NCI-H146 treated with DMSO at 0.1 percent for 48 hours (cell line): Measurements from ENCODE around the gene PMCH.
"Not testable (repeated sequence)": the region's sequence is repeated elsewhere in the genome, so short reads cannot be mapped to it uniquely, and the experiment has no call there.

Experiments used
- DNase-seq: peaks from one replicate; lab custom pipeline; 2025; ENCODE audit not compliant: unreplicated experiment; lab: John Stamatoyannopoulos, UW

PMCH gene, protein sequence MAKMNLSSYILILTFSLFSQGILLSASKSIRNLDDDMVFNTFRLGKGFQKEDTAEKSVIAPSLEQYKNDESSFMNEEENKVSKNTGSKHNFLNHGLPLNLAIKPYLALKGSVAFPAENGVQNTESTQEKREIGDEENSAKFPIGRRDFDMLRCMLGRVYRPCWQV

DNA sequence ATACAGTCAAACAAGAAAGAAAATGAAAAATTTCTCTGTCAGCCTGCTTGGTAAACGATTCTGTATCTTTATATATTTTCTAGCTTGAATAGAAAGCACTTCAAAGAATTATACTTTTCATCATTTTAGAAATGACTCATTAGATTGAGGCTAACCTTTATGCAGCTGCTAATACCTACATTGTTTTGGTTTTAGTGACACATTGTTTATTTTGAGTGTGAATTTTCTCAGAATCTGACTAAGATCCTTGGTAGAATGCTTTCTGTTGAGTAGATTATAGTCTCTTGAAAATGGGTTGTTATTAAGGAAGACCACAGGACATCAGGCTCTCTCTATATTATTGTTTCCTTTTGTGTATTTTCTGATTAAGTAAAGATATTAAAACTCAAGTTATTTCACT lies at the start of gene PMCH:
PMCH (minus strand) TSS at position 45 of the 400 bp plus-strand sequence. CDS start 63 bp downstream, outside the sequence.
- no peak for DNase-seq

DNA sequence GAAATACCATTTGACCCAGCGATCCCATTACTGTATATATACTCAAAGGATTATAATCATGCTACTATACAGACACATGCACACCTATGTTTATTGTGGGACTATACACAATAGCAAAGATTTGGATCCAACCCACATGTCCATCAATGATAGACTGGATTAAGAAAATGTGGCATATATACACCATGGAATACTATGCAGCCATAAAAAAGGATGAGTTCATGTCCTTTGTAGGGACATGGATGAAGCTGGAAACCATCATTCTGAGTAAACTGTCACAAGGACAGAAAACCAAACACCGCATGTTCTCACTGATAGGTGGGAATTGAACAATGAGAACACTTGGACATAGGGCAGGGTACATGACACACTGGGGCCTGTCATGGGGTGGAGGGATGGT lies 43.2 kb upstream of the PMCH start:
- DNase-seq, result not testable (repeated sequence)

DNA sequence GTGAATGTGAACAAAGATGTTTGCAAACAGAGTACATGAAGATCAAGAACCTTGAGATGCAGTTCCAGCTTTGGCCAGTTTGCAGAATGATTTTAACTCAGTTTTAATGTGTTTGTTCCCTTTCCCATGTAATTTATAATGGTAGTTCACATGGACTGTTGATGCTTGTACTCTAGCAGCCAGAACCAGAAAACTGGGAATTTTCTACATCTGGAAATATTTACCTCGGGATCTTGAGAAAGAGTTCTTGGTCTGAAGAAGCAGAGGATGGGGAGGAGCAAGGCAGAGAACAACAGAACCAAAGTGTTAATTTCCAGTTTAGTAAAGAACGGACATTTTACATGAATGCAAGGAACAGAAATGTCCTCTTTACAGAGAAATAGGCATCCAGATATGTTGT lies 37.0 kb upstream of the PMCH start:
- no peak for DNase-seq

DNA sequence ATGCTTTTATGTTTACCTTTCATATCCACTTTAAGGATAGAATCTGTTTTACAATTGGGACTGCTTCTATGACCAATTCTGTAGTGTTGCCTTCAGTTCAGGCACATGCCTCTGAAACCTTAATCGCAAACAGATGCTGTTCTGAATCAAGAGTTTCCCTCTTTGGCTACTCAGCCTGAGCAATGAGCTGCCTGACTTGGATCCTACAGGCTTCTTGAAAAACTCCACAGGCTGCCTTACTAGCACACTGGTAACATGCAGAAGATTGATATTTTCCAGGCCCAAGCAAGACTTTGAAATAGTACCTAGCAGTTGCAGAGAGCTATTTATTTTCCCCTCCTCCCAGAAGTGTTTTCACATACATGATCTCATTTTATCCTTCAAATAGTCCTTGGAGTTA lies 34.8 kb upstream of the PMCH start:
- no peak for DNase-seq

DNA sequence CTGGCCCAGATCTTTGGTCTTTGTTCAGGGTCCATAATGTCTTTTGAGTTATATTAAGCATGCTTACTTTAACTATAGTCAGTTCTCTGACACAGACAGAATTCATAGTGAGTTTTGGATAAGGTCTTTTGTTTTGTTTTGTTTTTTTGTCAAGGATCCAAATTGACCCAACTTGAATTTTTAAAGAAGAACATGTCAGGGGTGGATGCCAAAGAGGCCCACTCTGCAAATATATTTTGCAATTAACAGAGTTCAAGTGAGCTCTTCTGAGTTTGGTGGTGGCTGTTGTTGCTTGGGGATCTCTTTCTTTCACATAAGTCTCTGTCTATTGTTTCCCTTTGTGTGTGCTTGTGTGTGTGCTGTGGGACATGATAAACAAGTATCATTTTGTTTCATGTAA lies 34.4 kb upstream of the PMCH start:
- no peak for DNase-seq

DNA sequence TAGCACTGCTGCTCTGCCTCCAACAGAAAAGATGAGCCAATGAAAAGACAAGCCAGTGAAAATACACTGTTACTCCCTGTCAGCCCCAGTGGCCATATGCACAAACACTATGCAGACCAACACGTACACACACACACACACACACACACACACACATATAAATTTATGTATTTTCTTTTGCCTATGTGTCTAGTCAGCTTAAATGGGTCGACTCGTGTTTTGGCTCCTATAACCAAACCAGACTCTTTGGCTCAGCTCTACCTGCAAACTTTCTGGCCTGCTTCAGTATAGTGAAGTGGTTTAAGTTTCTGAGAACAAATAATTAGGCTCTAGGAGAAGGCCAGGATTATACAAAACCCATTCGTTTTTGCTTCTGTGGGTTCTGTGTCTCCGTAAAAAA lies 30.3 kb upstream of the PMCH start:
- DNase-seq, result no peak

DNA sequence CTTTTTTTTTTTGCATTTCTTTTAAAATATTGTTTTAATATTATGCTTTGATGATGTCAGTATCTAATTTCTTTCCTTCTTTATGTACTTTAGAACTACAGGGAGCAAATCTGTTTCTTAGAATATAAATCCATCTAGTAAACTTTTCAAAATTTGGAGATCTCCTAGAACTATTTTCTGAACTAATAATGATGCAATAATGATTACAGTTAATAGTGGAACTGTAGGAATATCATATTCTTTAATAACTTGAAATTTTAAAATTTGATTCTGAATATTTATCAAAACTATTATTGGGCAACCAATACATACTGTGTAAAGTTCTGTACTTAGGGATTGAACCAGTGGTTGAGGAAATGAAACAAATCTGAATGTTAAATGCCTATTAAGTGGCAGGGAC lies 23.1 kb upstream of the PMCH start:
- no peak for DNase-seq

DNA sequence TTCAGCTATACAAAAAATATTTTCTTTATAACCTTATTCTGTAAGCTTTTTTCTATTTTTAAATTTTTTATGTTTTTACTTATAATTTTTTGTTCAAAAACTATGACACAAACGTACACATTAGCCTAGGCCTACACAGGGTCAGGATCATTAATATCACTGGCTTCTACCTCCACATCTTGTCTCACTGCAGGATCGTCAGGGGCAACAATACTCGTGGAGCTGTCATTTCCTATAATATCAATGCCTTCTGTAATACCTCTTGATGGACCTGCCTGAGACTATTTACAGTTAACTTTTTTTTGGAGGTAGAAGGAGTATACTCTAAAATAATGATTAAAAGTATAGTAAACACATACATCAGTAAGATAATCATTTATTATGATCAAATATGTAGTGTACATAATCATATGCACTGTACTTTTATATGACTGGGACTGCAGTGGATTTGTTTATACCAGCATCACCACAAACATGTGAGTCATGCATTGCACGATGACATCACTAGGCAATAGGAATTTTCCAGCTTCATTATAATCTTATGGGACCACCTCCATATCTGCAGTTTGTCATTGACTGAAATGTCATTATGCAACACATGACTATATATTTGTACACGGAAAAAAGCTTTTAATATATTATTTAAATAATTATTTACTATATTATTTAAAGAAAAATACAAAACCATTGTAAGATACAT lies 18.5 kb upstream of the PMCH start:
- DNase-seq, result no peak

DNA sequence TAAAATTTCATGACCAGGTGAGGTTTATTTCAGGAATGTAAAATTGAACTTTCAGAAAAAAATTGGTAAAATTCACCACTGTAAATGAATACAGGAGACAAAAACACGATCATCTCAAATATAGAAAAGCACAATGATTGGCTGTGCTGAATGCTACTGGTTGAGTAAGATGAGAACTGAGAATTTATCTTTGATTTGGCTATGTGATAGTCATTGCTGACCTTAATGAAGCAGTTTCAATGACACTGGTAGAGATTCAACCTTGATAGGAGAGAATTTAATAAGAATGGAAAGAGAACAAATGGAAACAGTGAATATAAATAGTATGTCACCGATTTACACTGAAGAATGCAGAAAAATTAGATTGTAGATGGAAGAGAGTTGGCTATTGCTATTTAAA lies 6.4 kb upstream of the PMCH start:
- no peak for DNase-seq

DNA sequence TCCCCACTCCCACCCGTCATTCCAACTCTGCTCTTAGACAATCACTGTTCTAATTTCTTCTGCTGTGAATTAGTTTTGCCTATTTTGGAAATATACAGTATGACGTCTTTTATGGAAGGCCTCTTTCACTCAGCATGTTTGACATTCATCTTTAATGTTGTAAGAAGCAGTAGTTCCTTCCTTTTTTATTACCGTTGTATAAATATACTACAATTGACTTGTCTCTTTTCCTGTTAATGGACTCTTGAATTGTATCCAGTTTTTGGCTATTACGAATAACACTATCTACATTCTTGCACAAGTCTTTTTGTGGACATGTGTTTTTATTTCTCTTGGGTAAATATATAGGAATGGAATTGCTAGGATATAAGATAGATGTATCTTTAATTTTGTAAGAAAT lies 4.9 kb upstream of the PMCH start:
- DNase-seq, result no peak

DNA sequence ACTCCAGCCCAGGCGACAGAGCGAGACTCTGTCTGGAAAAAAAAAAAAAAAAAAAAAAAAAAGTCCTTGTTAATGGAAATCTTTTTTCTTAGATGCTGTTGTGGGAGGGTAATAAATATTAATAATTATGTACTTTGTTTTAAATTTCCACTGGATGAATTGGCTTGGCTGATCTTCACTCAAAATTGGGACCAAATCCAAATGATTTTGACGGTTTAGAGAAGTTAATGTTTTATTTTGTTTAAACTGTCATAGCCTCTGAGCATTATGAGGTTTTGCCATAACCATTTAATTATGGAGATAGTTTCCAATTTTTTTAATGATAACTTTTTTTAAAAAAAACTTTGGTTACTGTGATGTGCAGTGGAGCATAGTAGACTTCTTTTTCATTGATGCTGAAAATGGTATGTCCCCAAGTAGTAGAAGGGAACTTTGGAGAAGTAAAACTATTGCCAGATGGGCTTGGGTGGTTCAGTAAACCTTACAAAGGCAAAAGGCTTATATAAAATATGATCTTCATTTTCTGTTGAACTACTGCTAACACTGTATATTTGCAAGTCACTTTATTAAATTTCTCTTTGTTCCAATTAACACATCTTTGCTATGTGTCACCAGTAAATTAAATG lies 3.9 kb upstream of the PMCH start:
- no peak for DNase-seq

DNA sequence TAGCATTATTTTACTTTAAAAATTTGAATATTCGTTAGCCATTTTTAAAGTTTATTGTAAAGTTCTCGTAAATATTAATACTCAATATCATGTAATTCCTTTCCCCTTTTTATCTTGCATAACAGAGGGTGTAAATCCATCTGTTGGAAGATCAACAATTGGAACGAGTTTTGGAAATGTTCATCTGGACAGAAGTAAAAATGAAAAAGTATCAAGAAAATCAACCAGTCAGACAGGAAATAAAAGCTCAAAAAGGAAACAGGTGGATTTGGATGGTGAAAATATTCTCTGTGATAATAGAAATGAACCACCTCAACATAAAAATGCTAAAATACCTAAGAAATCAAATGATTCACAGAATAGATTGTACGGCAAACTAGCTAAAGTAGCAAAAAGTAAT lies 1.8 kb downstream of the PMCH start:
- no peak for DNase-seq

DNA sequence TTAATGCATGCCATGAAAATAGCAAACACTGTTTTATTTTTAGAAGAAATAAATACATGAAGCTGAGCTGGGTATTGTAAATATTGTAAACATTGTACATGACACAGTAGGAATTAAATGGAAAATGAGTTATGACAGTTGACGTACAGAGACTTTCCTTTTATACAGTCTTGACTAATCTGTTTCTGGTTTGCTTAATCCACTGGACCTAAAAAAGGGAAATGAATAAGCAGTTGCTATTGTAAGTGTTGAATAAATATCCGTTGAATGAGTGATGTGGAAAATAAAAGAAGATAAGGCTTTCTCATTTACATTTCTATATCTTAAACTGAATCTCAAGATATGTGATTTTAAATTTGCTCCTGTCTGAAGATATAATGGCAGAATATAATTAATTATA lies 15.0 kb downstream of the PMCH start:
- no peak for DNase-seq

DNA sequence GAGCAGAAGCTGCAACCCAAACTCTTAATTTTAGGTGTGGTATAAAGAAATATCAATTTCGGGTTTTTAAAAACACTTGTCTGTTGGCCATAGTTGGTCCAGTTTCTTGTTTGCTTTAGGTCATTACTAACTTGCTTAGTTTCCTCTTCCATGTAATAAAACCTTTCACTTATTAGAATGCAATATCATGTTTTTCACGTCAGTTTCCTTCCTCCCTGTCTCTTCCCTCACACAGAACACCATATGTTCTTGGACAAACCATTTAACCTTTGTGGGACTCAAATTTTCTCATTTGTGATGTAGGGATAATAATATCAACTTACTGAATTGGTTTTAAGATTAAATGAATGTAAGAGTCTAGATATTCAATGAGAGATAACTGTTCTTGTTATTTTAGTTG lies 22.9 kb downstream of the PMCH start:
- DNase-seq, result no peak

DNA sequence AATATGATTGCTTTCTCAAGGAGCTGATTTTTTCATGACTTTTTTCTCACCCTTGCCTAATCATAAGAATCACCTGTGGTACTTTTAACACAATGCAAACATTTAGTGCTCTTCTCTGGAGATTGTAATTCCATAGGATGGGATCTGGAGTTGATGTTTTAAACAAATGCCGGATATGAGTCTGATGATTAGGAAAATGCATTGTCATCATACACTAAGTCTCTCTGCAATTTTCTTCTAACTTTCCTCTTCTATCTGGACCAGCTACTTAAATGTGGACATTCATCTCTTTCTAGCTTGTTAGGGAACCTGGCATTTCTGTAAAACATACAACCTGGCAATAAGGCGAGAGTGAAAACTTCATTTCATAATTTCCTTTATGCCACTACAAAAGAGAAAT lies 23.5 kb downstream of the PMCH start:
- no peak for DNase-seq

DNA sequence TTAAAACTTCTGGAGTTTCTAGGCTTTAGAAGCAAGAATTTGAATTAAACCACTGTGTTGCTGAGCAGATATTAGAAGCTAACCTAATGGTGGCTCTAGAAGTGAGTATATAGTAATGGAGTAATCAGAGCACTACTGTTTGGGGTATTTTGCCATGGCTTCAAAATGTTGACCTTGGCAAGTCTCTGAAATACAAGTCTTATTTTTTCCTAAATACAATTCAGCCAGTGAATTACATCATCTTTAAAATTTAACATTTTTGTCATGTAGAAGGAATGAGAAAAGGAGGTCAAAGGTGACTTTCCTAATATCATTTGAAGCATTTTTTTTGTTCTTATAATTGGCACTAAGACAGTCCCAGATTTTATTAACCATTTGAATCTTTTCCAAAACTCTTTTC lies 25.2 kb downstream of the PMCH start:
- no peak for DNase-seq

DNA sequence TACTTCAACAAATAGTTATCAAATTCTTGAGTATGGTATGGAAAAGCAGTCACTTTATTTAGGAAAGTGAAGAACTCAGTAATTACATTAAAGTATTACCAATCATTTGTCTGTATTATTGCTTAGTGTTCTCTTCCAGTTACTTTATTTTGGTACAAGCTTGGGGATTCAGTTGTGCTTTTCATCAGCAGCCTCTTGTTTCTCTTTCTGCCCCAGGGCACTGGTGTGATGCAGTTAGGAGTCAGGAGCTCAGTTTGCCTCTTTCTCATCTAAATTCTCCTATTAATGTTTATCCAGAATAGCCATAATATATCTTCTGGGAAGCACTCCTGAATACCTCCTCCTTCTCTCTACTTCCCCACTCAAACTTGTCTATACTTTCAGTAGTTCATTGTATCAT lies 25.7 kb downstream of the PMCH start:
- DNase-seq, result no peak

DNA sequence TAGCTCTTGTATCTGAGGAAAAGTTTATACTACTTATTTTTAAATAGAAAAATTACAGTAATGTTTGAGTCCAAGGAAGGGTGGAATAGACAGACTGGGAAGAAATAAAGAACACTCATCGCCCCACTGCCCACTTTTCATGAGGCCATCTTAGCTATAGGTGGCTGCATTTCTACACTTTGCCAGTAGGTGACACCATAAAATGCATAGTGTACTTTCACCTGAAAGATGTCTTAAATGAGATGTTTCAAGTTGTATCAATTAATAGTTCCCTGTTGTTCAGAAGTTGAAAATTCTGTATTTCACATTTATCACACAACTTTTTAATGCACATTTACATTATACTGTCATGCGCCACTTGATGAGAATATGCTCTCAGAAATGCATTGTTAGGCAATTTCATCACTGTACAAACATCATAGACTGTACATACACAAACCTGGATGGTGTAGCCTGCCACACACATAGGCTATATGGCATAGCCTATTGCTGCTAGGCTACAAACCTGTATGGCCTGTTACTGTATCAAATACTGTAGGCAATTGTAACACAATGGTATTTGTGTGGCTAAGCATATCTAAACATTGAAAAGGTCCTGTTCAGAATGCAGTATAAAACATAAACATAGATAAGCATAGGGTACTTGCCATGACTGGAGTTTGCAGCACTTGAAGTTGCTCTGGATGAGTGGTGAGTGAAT lies 27.6 kb downstream of the PMCH start:
- DNase-seq, result no peak

DNA sequence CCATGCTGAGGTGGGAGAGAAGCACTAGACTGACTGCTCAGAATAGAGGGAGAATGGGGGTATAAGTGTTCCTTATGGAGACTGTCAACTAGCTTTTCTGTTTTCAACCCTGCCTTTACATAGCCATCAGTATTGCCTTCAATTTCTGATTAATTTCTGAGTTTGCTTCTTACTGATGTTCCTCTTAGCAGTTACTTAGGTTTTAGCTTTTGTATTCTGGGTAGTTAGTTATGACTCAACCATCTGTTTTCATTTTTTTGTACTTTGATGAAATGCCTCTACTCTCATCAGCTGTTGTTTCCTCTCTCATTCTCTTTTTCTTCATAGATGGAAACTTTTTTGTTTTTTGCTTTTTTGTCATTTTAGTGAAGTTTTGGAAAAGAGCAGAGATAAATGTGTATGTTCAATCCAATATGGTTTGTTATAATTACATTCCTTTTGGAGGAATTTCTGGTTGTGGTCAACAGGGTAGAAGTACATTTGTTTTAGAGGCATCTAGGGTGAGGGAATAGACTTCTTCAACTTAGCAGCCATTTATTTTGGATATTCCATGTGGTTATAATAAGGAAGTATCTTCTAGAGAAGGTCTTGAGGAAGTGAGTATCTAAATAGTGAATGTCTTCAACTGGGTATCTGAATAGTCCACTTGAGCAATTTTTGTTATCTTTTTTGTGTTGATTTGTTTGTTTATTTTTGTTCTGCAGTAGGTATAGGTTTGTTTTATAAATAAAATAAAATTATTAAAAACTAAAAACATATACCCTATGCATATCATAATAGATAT lies 29.6 kb downstream of the PMCH start:
- DNase-seq, result no peak

DNA sequence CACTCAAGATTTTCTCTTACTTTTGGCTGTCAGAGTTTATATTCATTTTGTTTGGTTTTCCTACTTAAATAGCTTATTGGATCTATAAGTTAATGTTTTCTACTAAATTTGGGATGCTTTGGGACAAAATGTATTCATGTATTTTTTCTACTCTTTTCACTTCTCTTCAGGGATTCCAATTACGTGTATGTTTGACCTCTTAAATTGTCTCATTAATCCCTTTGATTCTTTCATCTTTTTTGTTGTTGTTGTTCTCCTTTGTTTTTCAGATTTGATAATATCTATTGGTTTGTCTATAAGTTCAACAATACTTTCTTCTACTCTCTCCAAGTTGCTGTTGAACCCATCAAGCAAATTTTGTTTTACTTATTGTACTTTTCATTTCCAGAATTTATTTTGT lies 34.2 kb downstream of the PMCH start:
- no peak for DNase-seq

DNA sequence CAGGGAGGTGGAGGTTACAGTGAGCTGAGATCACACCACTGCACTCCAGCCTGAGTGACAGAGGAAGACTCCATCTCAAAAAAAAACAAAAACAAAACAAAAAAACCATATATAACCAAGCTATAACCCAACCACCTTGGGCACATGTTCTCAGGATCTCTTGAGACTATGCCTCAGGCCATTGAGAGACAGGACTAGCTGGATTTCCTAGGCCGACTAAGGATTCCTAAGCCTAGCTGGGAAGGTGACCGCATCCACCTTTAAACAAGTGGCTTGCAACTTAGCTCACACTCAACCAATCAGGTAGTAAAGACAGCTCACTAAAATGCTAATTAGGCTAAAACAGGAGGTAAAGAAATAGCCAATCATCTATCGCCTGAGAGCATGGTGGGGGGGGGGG lies 42.4 kb downstream of the PMCH start:
- DNase-seq, result not testable (repeated sequence)
